Stimulated activated CD8-positive, alpha-beta memory T cell treated with anti-CD3 and anti-CD28 coated beads, Interleukin-7, amount 100 ng/mL, for 1 hour (primary cell): ENCODE results near the gene MAN2B2.

Source experiments
- DNase-seq, 2 donors: peaks; one replicate each; pipeline ENCODE4 v3.0.0-alpha.2; 2020; ENCODE audit warnings: low read depth in 2 of 2

The MAN2B2 gene

DNA sequence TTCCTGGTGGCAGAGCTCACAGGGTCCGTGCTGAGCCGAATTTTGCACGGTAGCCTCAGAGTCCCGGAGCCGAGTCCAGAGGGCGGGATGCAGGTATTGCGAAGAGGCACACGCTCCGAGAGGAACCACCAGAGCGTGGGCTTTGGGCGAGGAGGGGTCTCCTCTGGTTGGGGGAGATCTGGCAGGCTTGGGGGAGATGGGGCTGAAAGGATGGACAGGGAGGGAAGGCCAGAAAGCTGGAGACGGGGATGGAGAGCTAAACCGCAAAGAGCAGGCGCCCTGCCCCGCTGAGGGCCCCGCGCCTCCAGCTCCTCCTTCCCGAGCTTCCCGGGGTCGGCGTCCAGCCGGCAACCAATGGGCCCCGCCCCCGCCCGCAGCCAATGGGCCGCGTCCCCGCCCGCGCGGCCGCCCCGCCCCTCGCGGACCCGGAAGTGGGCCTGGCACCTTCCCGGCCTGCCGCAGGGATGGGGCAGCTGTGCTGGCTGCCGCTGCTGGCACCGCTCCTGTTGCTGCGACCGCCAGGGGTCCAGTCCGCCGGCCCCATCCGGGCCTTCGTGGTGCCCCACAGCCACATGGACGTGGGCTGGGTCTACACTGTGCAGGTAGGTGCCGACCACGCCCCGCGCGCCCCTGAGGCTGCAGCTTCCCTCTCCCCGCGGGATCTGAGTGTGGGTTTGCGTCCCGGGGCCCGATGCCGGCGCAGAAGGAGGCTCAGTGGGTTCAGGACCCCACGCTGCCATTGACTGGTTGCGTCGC is at the start of gene MAN2B2:
MAN2B2 (plus strand) TSS at position 443 of the 756 bp plus-strand sequence; CDS start at position 465, 22 bp downstream.
- peak; percentile 66 for DNase-seq

DNA sequence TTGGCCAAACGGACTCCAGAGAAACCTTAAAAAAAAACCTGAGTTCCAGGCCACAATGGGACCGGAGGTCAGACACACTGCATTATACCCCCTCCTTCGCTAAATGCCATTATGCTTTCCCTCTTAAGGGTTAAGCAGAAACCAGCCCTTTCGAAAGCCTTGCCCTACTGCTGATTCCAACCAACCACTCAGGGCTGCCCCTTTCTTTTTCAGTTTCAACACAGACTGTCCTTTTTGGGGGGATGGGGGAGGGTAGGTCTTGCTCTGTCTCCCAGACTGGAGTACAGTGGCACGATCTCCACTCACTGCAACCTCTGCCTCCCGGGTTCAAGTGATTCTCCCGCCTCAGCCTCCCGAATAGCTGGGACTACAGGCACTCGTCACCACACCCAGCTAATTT is 49.5 kb upstream of the MAN2B2 start:
- DNase-seq: no peak

DNA sequence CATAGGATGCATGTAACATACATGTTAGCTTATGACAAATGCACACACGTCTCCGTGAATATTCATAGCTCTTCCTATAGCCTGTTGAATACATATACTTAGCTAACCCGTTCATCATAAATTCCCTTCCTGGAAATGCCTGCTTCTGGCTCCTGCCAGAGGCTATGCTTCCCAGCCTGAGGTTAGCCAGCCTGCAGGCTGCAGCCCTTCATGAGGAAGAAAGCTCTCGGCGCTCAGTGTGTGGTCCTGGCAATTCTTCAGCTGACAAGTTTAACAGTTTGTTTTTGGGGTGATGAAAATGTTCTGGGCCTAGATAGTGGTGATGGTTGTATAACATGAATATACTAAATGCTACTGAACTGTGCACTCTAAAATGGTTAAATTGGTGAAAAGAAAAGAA is 48.8 kb upstream of the MAN2B2 start:
- DNase-seq: no peak

DNA sequence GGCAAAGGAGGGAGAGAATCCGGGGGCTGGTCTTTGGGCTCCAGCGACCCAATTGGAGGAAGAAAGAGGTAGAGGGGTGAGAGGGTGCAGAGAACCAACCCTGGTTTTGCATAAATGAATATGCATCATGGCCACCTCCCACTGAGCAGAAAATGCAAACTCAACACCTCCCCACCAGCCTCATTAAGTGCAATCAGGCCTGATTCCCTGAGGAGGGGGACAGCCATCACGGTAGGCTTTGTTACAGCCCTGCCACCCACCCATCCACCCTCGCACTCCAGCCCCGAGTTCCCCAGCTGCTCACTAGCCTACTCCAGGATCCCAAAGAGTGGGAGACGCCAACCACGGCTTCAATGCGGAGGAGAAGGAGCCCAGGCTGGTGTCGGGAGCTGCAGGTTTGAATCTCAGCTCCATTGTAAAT is 48.3 kb upstream of the MAN2B2 start:
- no peak for DNase-seq

DNA sequence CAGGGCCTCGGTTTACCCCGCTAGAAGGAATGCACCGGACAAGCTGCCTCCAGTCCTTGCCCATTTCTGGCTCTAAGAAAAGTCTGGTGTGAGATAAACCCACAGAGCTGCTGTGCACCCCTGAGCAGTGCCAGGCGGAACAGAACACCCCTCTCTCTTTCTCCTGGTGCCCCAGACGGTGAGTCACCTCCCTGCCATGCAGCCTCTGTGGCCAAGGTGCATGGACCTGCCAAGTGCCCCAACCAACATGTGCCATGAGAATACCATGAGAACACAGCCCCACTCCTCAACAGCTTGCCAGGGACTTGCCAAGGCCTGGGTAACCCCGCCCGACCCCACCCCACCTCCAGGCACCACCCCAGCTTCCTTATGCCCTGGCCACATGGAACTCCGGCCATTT is 47.7 kb upstream of the MAN2B2 start:
- DNase-seq: no peak

GRCh38 chr4:6527683-6528595 is 47.0 kb upstream of the MAN2B2 start:
- no peak for DNase-seq

GRCh38 chr4:6529021-6529420 is 46.0 kb upstream of the MAN2B2 start:
- no peak for DNase-seq

DNA sequence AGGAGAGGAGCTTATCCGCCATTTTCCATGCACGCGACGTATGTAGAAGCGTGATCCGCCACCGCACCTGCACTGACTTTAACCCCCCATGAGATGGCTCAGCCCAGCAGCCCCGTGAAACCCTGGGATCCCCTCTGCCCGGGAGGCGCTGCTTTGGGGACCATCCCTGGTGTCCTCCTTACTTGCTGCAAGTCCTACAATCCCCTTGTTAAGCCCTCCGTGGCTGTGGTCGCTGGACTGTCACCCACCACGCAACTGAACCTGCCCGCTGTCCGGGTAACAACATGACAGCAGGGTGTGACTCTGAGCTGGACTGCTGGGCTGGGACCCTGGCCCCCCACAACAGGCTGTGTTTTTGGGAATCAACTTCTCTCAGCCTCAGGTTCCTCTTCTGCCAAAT is 44.7 kb upstream of the MAN2B2 start:
- no peak for DNase-seq

DNA sequence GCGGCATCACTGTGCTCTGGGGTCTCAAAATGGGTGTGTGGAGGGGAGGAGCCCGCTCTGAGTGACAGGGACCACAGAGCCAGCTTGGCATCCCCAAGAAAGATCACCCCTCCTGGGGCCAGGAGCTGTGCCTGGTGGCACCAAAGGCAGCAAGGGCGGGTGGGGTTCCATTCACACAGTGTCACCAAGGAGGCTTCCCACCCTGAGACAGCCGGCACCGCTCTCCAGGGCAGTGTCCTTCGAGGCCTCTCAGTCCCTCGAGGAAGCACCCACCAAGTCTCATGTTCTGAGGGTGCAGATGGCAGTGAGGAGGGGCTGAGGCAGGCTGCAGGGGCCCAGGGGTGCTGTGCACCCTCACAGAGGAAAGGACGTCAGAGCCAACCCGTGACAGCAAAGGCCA is 44.0 kb upstream of the MAN2B2 start:
- no peak for DNase-seq

- no peak for DNase-seq
These were observed 42.9 kb upstream of the MAN2B2 start for GRCh38 chr4:6532102-6532501.

DNA sequence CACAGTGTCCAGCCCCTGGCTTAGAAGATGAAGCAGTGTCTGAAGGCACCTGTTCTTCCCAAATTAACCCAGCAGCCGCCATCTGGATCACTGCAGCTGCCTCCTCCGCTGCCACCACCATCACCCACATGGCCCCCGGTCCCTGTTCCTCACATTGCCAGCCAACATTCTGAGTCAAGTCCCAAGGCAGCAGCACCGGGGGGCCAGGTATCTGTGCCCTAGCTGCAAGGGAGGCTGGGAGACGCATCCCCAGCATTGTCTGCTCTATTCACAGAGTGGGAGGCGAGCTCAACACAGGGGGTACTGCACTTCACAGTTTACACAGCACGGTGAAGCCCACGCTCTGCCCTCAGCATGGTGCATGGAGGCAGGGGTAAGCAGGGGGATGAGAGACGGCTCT is 42.3 kb upstream of the MAN2B2 start:
- no peak for DNase-seq

- DNase-seq: no peak
These were observed 40.9 kb upstream of the MAN2B2 start for GRCh38 chr4:6534050-6534449.

- no peak for DNase-seq
These were observed 40.2 kb upstream of the MAN2B2 start for GRCh38 chr4:6534618-6535328.

DNA sequence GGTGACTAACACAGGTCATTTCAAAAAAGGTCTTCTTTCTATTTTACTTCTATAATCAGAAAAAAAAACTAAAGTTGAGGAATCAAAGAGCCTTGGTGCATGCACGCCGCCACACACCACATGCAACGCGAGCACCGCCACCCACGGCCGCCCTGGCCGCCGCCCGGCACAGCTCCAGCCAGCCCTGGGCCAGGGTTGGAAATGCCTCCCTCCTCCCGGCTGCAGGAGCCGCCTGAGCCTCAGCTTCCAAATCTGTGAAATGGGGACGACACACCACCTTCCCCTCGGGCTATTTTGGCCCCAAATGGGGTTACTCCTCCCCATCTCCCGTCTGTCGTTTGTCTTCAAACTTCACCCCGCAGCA is 39.7 kb upstream of the MAN2B2 start:
- DNase-seq: no peak

- DNase-seq: no peak
These were observed 39.3 kb upstream of the MAN2B2 start for GRCh38 chr4:6535706-6536105.

- DNase-seq: no peak
These were observed 36.9 kb upstream of the MAN2B2 start for GRCh38 chr4:6538111-6538510.

- no peak for DNase-seq
These were observed 36.4 kb upstream of the MAN2B2 start for GRCh38 chr4:6538575-6538974.

DNA sequence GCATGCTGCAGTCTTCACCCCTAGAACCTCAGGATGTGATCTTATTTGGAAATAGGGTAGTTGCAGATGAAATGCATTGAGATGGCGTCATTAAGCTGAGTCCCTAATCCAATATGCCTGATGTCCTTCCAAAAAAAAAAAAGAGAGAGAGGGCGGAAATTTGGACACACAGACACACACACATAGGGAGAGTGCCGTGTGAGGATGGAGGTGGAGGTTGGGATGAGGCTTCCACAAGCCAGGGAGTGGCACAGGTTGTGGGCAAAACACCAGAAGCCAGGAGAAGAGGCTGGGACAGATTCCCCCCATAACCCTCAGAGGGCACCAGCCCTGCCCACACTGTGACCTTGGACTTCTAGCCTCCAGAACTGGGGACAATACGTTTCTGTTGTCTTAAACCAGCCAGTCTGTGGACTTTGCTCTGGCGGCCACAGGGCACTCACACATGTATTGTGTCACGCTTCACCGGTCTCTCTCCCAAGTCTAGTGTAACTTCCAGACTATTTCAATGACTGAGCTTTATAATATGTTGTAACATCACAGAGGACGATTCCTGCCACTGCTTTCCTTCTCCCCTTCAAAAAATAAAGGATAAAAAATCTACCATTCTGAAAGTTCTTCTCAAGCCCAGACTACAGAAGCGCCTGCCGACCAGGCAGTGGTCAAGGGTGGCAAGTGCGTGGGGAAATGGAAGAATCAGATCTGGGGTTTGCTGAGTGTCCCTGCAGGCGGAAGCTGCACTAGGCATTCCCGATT is 35.8 kb upstream of the MAN2B2 start:
- DNase-seq: no peak

- DNase-seq: no peak
These were observed 34.1 kb upstream of the MAN2B2 start for GRCh38 chr4:6540879-6541278.

GRCh38 chr4:6541789-6542188 is 33.2 kb upstream of the MAN2B2 start:
- no peak for DNase-seq

DNA sequence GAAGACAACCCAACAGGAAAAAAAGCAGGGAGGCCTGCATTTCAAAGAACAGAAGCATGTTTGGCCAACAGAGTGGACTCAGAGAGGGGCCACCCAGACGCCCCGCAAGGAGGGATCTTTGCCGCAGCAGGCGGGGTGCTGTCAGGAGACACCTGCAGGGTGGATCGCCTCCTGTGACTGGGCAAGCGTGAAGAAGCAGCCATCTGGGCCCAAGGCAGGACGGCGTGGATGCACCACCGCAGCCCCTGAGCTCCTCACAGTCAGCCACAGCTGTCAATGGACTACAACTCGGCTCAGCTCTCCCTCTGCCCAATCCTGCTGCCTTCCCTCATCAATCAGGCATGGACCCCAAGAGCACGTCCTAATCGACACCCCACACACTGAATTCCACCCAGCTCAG is 32.0 kb upstream of the MAN2B2 start:
- no peak for DNase-seq

DNA sequence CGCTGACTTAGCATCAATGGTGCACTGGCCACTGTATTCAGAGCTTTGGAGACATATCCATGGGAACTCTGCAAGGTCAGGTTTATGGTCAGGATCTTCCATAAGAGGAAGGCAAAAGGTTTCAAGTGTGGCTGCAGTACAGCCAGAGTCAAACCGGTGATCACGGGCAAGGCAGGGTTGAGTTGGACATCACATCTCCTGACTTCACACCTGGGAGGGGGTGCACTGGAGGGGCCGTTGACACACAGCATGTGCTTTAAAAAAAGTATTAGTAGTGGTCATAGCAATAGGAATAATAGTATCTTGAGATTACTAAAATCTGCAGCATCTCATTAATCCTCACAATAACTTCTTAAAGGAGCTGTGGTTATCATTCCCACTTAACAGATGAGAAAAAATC is 28.9 kb upstream of the MAN2B2 start:
- no peak for DNase-seq
